BLaER1 treated with 17β-estradiol and CSF1 and Interleukin-3, amounts not matched to agents 10 nM and 100 nM (cell line): ENCODE measurements around the gene ORM2.
A peak's percentile ranks its signal among the peaks of the same experiment; 100 is the strongest.

Source experiments
- H3K27ac ChIP-seq, 11 experiments: shearing (Covaris generic); formaldehyde crosslinking; 2 replicates each; pipeline ENCODE4 v1.8.1; 2022
- H3K27me3 ChIP-seq, 11 experiments: shearing (Covaris generic); formaldehyde crosslinking; 2 replicates each; pipeline ENCODE4 v1.8.1; 2022
- H3K36me3 ChIP-seq, 11 experiments: shearing (Covaris generic); formaldehyde crosslinking; 2 replicates each; pipeline ENCODE4 v1.8.1; 2022
- H3K4me1 ChIP-seq, 10 experiments: shearing (Covaris generic); formaldehyde crosslinking; 2 replicates each; pipeline ENCODE4 v1.8.1; 2022
- H3K4me2 ChIP-seq, 11 experiments: shearing (Covaris generic); formaldehyde crosslinking; 2 replicates each; pipeline ENCODE4 v1.8.1; 2022
- H3K4me3 ChIP-seq, 10 experiments: shearing (Covaris generic); formaldehyde crosslinking; 2 replicates each; pipeline ENCODE4 v1.8.1; 2022
- H3K9ac ChIP-seq, 11 experiments: shearing (Covaris generic); formaldehyde crosslinking; 2 replicates each; pipeline ENCODE4 v1.8.1; 2022
- H3K9me3 ChIP-seq, 11 experiments: shearing (Covaris generic); formaldehyde crosslinking; replicated peaks in 1 of 11; 2 replicates each; pipeline ENCODE4 v1.8.1; 2022
- H4K20me1 ChIP-seq, 11 experiments: shearing (Covaris generic); formaldehyde crosslinking; 2 replicates each; pipeline ENCODE4 v1.8.1; 2022
- Cebpa-rat ChIP-seq, 11 experiments: shearing (Covaris generic); IDR thresholded peaks; 2 replicates each; pipeline ENCODE4 v1.8.1; 2022

Gene ORM2

DNA sequence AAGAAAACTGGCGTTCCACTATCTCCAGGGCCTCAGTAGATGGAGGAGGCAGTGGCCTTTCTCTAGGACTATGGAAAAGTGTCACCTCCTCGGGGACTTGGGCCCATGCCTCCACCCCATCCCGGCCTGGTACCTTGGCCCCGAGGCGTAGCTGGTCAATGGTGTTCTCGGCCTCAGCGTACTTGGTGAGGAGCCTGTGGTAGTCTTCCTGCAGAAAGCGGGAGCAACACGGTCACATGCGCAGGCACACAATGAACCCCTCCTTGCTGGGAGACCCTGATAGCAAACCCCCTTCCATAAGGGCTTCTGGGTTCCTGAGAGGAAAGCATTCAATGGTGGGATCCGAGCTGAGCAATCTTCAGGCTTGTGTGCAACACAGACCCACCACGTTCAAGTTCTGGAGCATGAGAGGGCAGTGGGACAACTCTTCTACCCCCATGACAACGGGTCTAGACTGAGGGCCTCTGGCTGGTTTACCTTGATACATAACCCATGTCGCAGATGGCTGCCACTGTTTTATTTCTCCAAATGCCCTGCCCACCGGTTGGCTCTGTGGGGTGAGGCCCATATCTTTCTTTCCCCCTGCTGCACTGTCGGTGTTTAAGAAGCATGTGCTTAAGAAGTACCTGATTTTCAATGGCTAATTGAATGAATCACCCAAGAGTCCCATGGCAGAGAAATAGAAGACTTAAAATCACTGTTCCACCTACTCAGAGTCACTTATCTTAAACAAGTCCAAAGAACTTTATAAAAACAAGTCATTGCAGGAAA, 44.5 kb downstream of the ORM2 start:
- Histone ChIP-seq H3K4me1 (peaks cover 90 to 97% (median 94%) of the 10 kb centered on the region in 10 experiments), H3K4me2 (peak overlapping the region; percentile 80 to 96 (median 88)), H3K9me3 (no peaks in the 10 kb centered on the region), H4K20me1 (peaks cover 0 to 15% (median 6%) of the 10 kb centered on the region in 11 experiments; a peak in 10 of 22 replicates), H3K4me3 (peak overlapping the region in 2 of 10 experiments; percentile 28 to 29; a peak in 3 of 20 replicates), H3K27ac (peak overlapping the region; percentile 85 to 100 (median 99)), H3K36me3 (peaks cover 59 to 81% (median 73%) of the 10 kb centered on the region in 11 experiments), H3K27me3 (no peaks in the 10 kb centered on the region), H3K9ac (peak overlapping the region; percentile 69 to 96 (median 87); a peak in 20 of 22 replicates)
- TF ChIP-seq Cebpa-rat (IDR thresholded peaks at IDR 0.05) = no peak

GRCh38 chr9:114374936-114375335, 45.3 kb downstream of the ORM2 start:
- Histone ChIP-seq H3K4me2 (peak overlapping the region; percentile 80 to 96 (median 88)), H3K9me3 (no peaks in the 10 kb centered on the region), H3K36me3 (peaks cover 62 to 81% (median 73%) of the 10 kb centered on the region in 11 experiments), H3K4me1 (peaks cover 88 to 97% (median 94%) of the 10 kb centered on the region in 10 experiments), H3K4me3 (no peak overlapping the region), H3K9ac (peak overlapping the region in 9 of 11 experiments; percentile 77 to 96 (median 91); a peak in 17 of 22 replicates), H3K27me3 (no peaks in the 10 kb centered on the region), H3K27ac (peak overlapping the region; percentile 85 to 100 (median 99)), H4K20me1 (peaks cover 0 to 23% (median 10%) of the 10 kb centered on the region in 11 experiments; a peak in 10 of 22 replicates)
- no peak for TF ChIP-seq Cebpa-rat (IDR thresholded peaks at IDR 0.05)

GRCh38 chr9:114375386-114376175, 45.9 kb downstream of the ORM2 start:
- Histone ChIP-seq H3K4me1 (peaks cover 84 to 97% (median 93%) of the 10 kb centered on the region in 10 experiments), H3K9me3 (no peaks in the 10 kb centered on the region), H3K27ac (peak overlapping the region; percentile 85 to 100 (median 99); a peak in 21 of 22 replicates), H3K9ac (peak overlapping the region in 9 of 11 experiments; percentile 77 to 96 (median 91); a peak in 17 of 22 replicates), H3K4me3 (no peak overlapping the region), H4K20me1 (peaks cover 0 to 28% (median 11%) of the 10 kb centered on the region in 11 experiments; a peak in 10 of 22 replicates), H3K27me3 (no peaks in the 10 kb centered on the region), H3K4me2 (peak overlapping the region in 10 of 11 experiments; percentile 80 to 96 (median 88); a peak in 20 of 22 replicates), H3K36me3 (peaks cover 66 to 81% (median 78%) of the 10 kb centered on the region in 11 experiments)
- no peak for TF ChIP-seq Cebpa-rat (IDR thresholded peaks at IDR 0.05)

DNA sequence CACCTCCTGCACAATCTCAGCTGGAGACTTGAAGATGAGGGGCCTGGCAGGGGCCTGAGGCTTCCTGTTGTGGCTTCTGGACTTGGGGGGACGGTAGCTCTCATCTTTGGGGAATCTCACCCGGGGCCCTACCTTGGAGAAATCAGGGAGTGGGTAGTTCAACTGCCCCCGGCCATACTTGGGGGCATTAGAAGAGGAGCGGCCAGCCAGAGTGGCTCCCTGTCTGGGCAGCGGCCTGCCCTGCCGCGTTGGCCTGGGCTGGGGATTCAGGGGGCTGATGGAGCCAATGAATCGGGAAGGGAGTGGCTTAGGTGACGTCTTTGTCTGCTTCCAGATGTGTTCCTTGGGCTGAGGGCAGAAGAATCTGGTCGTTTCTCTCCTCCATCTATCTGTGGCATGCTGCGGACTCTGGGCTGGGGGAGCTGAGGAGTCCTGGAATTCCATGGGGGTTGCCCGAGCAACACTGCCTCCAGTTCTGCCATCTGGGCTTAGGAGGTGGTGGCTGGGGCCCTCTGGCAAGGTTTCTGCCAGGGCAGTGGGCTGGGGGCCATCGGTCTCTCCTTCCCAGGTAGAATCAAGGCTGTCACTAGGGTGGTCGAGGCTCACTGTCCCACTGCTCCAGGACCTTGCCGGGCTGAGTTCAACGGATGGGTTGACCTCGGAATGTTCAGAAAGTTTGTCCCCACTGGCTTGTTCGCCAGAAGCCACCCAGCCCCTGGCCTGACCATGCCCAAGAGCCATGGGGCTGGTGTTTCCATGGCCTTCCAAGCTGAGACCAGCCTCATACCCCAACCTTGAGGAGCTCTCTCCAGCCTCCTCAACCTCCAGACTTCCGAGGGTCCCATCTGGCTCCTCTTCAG, 47.1 kb downstream of the ORM2 start:
- no peaks in the 10 kb centered on the region for H3K9me3 ChIP-seq
- peak overlapping the region in 10 of 11 experiments; percentile 1 to 59 (median 54); a peak in 18 of 22 replicates for H3K9ac ChIP-seq
- H4K20me1 ChIP-seq = peaks cover 0 to 37% (median 19%) of the 10 kb centered on the region in 11 experiments; a peak in 12 of 22 replicates
- no peak for TF ChIP-seq Cebpa-rat (IDR thresholded peaks at IDR 0.05)
- no peaks in the 10 kb centered on the region for H3K27me3 ChIP-seq
- peak overlapping the region; percentile 14 to 98 (median 55); a peak in 21 of 22 replicates for H3K4me2 ChIP-seq
- H3K36me3 ChIP-seq = peaks cover 72 to 82% (median 80%) of the 10 kb centered on the region in 11 experiments
- H3K27ac ChIP-seq = peak overlapping the region; percentile 35 to 100 (median 76); a peak in 20 of 22 replicates
- peaks cover 81 to 97% (median 91%) of the 10 kb centered on the region in 10 experiments for H3K4me1 ChIP-seq
- peak overlapping the region in 1 of 10 experiments; percentile 7; a peak in 3 of 20 replicates for H3K4me3 ChIP-seq

- Histone ChIP-seq H3K4me3 (no peak overlapping the region; a peak in 1 of 20 replicates), H4K20me1 (peaks cover 0 to 49% (median 31%) of the 10 kb centered on the region in 11 experiments; a peak in 13 of 22 replicates), H3K27ac (peak overlapping the region in 10 of 11 experiments; percentile 23 to 100 (median 77); a peak in 19 of 22 replicates), H3K9ac (peak overlapping the region in 5 of 11 experiments; percentile 10 to 57 (median 44); a peak in 4 of 22 replicates), H3K9me3 (no peaks in the 10 kb centered on the region), H3K4me2 (peak overlapping the region; percentile 25 to 98 (median 55); a peak in 18 of 22 replicates), H3K4me1 (peaks cover 84 to 97% (median 93%) of the 10 kb centered on the region in 10 experiments), H3K36me3 (peaks cover 76 to 94% (median 88%) of the 10 kb centered on the region in 11 experiments), H3K27me3 (no peaks in the 10 kb centered on the region)
- no peak for TF ChIP-seq Cebpa-rat (IDR thresholded peaks at IDR 0.05)
These were observed 48.3 kb downstream of the ORM2 start for GRCh38 chr9:114378016-114378415.

- no peaks in the 10 kb centered on the region for H3K27me3 ChIP-seq
- no peak overlapping the region for H3K4me3 ChIP-seq
- H3K9ac ChIP-seq = peak overlapping the region in 6 of 11 experiments; percentile 19 to 44 (median 38); a peak in 4 of 22 replicates
- no peaks in the 10 kb centered on the region for H3K9me3 ChIP-seq
- TF ChIP-seq Cebpa-rat (IDR thresholded peaks at IDR 0.05) = no peak
- H4K20me1 ChIP-seq = peaks cover 0 to 58% (median 40%) of the 10 kb centered on the region in 11 experiments; a peak in 13 of 22 replicates
- H3K36me3 ChIP-seq = peaks cover 74 to 97% (median 87%) of the 10 kb centered on the region in 11 experiments
- peak overlapping the region; percentile 19 to 100 (median 73); a peak in 21 of 22 replicates for H3K27ac ChIP-seq
- H3K4me1 ChIP-seq = peaks cover 85 to 98% (median 94%) of the 10 kb centered on the region in 10 experiments
- peak overlapping the region; percentile 3 to 98 (median 55); a peak in 20 of 22 replicates for H3K4me2 ChIP-seq
These were observed 49.2 kb downstream of the ORM2 start for GRCh38 chr9:114378883-114379282.
